ENCODE data around the gene EVA1A. TPM values are rescaled to one million over a fixed set of nuclear protein-coding genes. Genes with fewer than 3 reads are reported as not detected.

The EVA1A gene
- total RNA-seq, 2 experiments from 2014 or later, result 0.43 TPM; not detected in 1

- H3K36me3 Mint-ChIP-seq (ENCODE audit: low read depth), result no peaks in the 10 kb centered on the region
- no peak for TF ChIP-seq CTCF (IDR thresholded peaks at IDR 0.05)
- DNase-seq, result no peak
- peaks cover 21% of the 10 kb centered on the region for H3K27me3 Mint-ChIP-seq
- H3K9me3 Mint-ChIP-seq, result no peaks in the 10 kb centered on the region
- H3K4me1 Mint-ChIP-seq (ENCODE audit: low read depth), result no peaks in the 10 kb centered on the region
- CTCF ChIA-PET, result no interaction called here
- no peak for ATAC-seq
- intact Hi-C loops (cut with micrococcal nuclease), result no loop called here
- H3K4me3 Mint-ChIP-seq, result no peak overlapping the region
- H3K27ac Mint-ChIP-seq, result no peak overlapping the region
- POLR2A ChIA-PET, result no interaction called here
These were observed 19.9 kb upstream of the EVA1A start for GRCh38 chr2:75580606-75581005.

- peaks cover 2% of the 10 kb centered on the region for H3K9me3 Mint-ChIP-seq
- H3K27me3 Mint-ChIP-seq, result peaks cover 21% of the 10 kb centered on the region
- TF ChIP-seq CTCF (IDR thresholded peaks at IDR 0.05), result no peak
- no peak overlapping the region for H3K4me3 Mint-ChIP-seq
- POLR2A ChIA-PET, result no interaction called here
- no peaks in the 10 kb centered on the region for H3K4me1 Mint-ChIP-seq (ENCODE audit: low read depth)
- intact Hi-C loops (cut with micrococcal nuclease), result no loop called here
- DNase-seq, result no peak
- H3K27ac Mint-ChIP-seq, result no peak overlapping the region
- ATAC-seq, result no peak
- H3K36me3 Mint-ChIP-seq (ENCODE audit: low read depth), result no peaks in the 10 kb centered on the region
- CTCF ChIA-PET, result no interaction called here
These were observed 19.4 kb upstream of the EVA1A start for GRCh38 chr2:75580156-75580555.

GRCh38 chr2:75579186-75579585 lies 18.4 kb upstream of the EVA1A start:
- intact Hi-C loops (cut with micrococcal nuclease), result no loop called here
- ATAC-seq (no peak), DNase-seq (no peak)
- Mint-ChIP-seq H3K27me3 (peaks cover 21% of the 10 kb centered on the region), H3K27ac (no peak overlapping the region), H3K9me3 (peaks cover 2% of the 10 kb centered on the region), H3K4me1 (ENCODE audit: low read depth) (no peaks in the 10 kb centered on the region), H3K4me3 (no peak overlapping the region), H3K36me3 (ENCODE audit: low read depth) (no peaks in the 10 kb centered on the region)
- no peak for TF ChIP-seq CTCF (IDR thresholded peaks at IDR 0.05)
- POLR2A ChIA-PET, result interaction anchor here (0.6 kb wide), 1 partner anchor 669 kb away, joined by 3 read pairs; no protein-coding TSS in a partner anchor
- CTCF ChIA-PET, result no interaction called here

GRCh38 chr2:75577280-75577679 lies 16.5 kb upstream of the EVA1A start:
- Mint-ChIP-seq H3K27ac (no peak overlapping the region), H3K4me3 (no peak overlapping the region), H3K9me3 (peaks cover 2% of the 10 kb centered on the region), H3K4me1 (ENCODE audit: low read depth) (no peaks in the 10 kb centered on the region), H3K27me3 (peaks cover 13% of the 10 kb centered on the region), H3K36me3 (ENCODE audit: low read depth) (no peaks in the 10 kb centered on the region)
- DNase-seq (no peak), ATAC-seq (no peak)
- TF ChIP-seq CTCF (IDR thresholded peaks at IDR 0.05), result no peak
- POLR2A ChIA-PET, result no interaction called here
- intact Hi-C loops (cut with micrococcal nuclease), result no loop called here
- CTCF ChIA-PET, result no interaction called here

GRCh38 chr2:75574106-75574505 lies 13.4 kb upstream of the EVA1A start:
- H3K27ac Mint-ChIP-seq, result no peak overlapping the region
- H3K4me1 Mint-ChIP-seq (ENCODE audit: low read depth), result peaks cover 4% of the 10 kb centered on the region
- peaks cover 2% of the 10 kb centered on the region for H3K9me3 Mint-ChIP-seq
- no peak for TF ChIP-seq CTCF (IDR thresholded peaks at IDR 0.05)
- H3K4me3 Mint-ChIP-seq, result no peak overlapping the region
- CTCF ChIA-PET, result interaction anchor here (1.3 to 1.7 kb wide), 3 partner anchors 11 to 54 kb away, joined by 3 to 4 read pairs (median 4); no protein-coding TSS in a partner anchor
- DNase-seq (no peak), ATAC-seq (no peak)
- intact Hi-C loops (cut with micrococcal nuclease), result no loop called here
- peaks cover 19% of the 10 kb centered on the region for H3K27me3 Mint-ChIP-seq
- POLR2A ChIA-PET, result no interaction called here
- H3K36me3 Mint-ChIP-seq (ENCODE audit: low read depth), result no peaks in the 10 kb centered on the region
